HepG2 (cell line): ENCODE results near the gene NBPF1. TPM values are rescaled to one million over a fixed set of nuclear protein-coding genes. Genes with fewer than 3 reads are reported as not detected.
"Not testable (repeated sequence)": the region's sequence is repeated elsewhere in the genome, so short reads cannot be mapped to it uniquely, and the experiment has no call there.

Experiments used
- ATAC-seq: fragments of 200-7000 bp; cut with Tn5 transposase; 3 replicates; pipeline ENCODE4 v1.9.1; 2020; ENCODE audit warnings: mild to moderate bottlenecking, moderate library complexity
- BruUV-seq: library from RNA; stranded (reverse); fragments of 400-500 nt; replicated peaks from 2 replicates; lab custom pipeline; 2021; lab: Mats Ljungman, UMichigan
- CTCF ChIA-PET: fragments of 300-600 bp; formaldehyde crosslinking; extraction: SDS; loops from one replicate; lab custom pipeline; 2021; ENCODE audit warnings: low total read pairs, inconsistent platforms, low intra/inter-chr PET ratio; lab: Yijun Ruan, JAX
- POLR2A ChIA-PET: fragments of 350-600 bp; sonication (Branson Sonifier 250); formaldehyde crosslinking; loops from one replicate; lab custom pipeline; 2020; ENCODE audit warnings: antibody characterized with exemption, inconsistent platforms; lab: Yijun Ruan, JAX
- DNase-seq: peaks from one replicate; pipeline ENCODE4 v3.0.0-alpha.2; 2015; ENCODE audit warnings: low spot score
- FAIRE-seq: peaks from 3 replicates; lab custom pipeline; 2011; peaks lifted over from hg19 to GRCh38; lab: Jason Lieb, UNC
- H2AFZ ChIP-seq: one replicate; pipeline ENCODE4 v1.6.1; 2011; ENCODE audit warnings: low read length, inconsistent platforms
- H3K27ac ChIP-seq: fragments of 300-600 bp; 3 replicates; pipeline ENCODE4 v1.8.0; 2011; ENCODE audit warnings: mixed run types, mild to moderate bottlenecking, mixed read lengths, low read length, inconsistent platforms; ENCODE audit not compliant: insufficient read depth; ENCODE audit errors: extremely low read length
- H3K27me3 ChIP-seq, 2 experiments: fragments of 200-600 bp in 1 of 2; 2 replicates in 1 of 2; 3 replicates in 1 of 2; pipeline versions ENCODE4 v1.6.0 to v1.8.0; 2011; ENCODE audit warnings: low read length in 2 of 2, mild to moderate bottlenecking in 2 of 2, moderate library complexity in 2 of 2, inconsistent platforms in 1 of 2; ENCODE audit not compliant: insufficient read depth in 2 of 2, control insufficient read depth in 1 of 2
- H3K36me3 ChIP-seq, 2 experiments: fragments of 200-600 bp in 1 of 2; replicated peaks in 1 of 2; 2 replicates in 1 of 2; 3 replicates in 1 of 2; pipeline versions ENCODE4 v1.5.1 to v1.8.0; 2011; ENCODE audit warnings: low read length in 2 of 2, inconsistent platforms in 1 of 2; ENCODE audit not compliant: insufficient read depth in 2 of 2, control insufficient read depth in 1 of 2
- H3K4me1 ChIP-seq: 2 replicates; pipeline ENCODE4 v1.5.1; 2012; ENCODE audit warnings: low read length, inconsistent platforms; ENCODE audit not compliant: insufficient read depth
- H3K4me2 ChIP-seq: 2 replicates; pipeline ENCODE4 v1.6.0; 2011; ENCODE audit warnings: low read depth, low read length, inconsistent platforms
- H3K4me3 ChIP-seq, 3 experiments: fragments of 200-600 bp in 1 of 3; sonication (generic), shearing (Covaris generic) in 1 of 3; replicated peaks in 1 of 3; 2 replicates each; pipeline ENCODE4 v1.5.1; 2011 to 2016; ENCODE audit warnings: low read length in 3 of 3, inconsistent platforms in 2 of 3, low read depth in 2 of 3, mild to moderate bottlenecking in 2 of 3, control low read depth in 1 of 3, mixed read lengths in 1 of 3; ENCODE audit not compliant: insufficient read depth in 1 of 3
- H3K79me2 ChIP-seq: one replicate; pipeline ENCODE4 v1.6.1; 2011; ENCODE audit warnings: low read length, inconsistent platforms; ENCODE audit not compliant: insufficient read depth
- H3K9ac ChIP-seq: 2 replicates; pipeline ENCODE4 v1.6.0; 2011; ENCODE audit warnings: mild to moderate bottlenecking, low read depth, low read length, inconsistent platforms; ENCODE audit not compliant: insufficient read depth
- H3K9me3 ChIP-seq: 2 replicates; pipeline ENCODE4 v1.5.1; 2012; ENCODE audit warnings: mild to moderate bottlenecking, low read length
- H4K20me1 ChIP-seq: 2 replicates; pipeline ENCODE4 v1.6.0; 2011; ENCODE audit warnings: inconsistent platforms, mild to moderate bottlenecking, low read length, moderate library complexity; ENCODE audit not compliant: insufficient read depth
- ATF7-NPFF ChIP-seq: sonication (generic); formaldehyde crosslinking; IDR thresholded peaks from 2 replicates; pipeline ENCODE4 v1.8.1; 2023; ENCODE audit warnings: mild to moderate bottlenecking, low read depth, missing genetic modification reagents, moderate library complexity
- FOXP1 ChIP-seq, 2 experiments: fragments of 450-650 bp in 1 of 2; IDR thresholded peaks; 2 replicates each; pipeline ENCODE4 v1.6.1; 2017 to 2018; ENCODE audit warnings: antibody characterized with exemption in 1 of 2
- MXD3 ChIP-seq: IDR thresholded peaks from 2 replicates; pipeline ENCODE4 v1.6.1; 2016; ENCODE audit warnings: mild to moderate bottlenecking, missing biosample characterization, missing genetic modification reagents
- RBFOX2 ChIP-seq: fragments of 200-400 bp; formaldehyde crosslinking; IDR thresholded peaks from 2 replicates; pipeline ENCODE4 v1.6.1; 2017; ENCODE audit warnings: low read depth, mild to moderate bottlenecking, low read length
- RBM22 ChIP-seq: fragments of 200-400 bp; formaldehyde crosslinking; optimal IDR thresholded peaks from 2 replicates; pipeline ENCODE3; 2017; ENCODE audit warnings: mild to moderate bottlenecking, low read length, moderate library complexity
- ZNF160 ChIP-seq: sonication (generic); formaldehyde crosslinking; IDR thresholded peaks from 2 replicates; pipeline ENCODE4 v1.8.0; 2022; ENCODE audit warnings: mild to moderate bottlenecking, inconsistent platforms, missing genetic modification reagents
- ZNF230 ChIP-seq: sonication (generic); formaldehyde crosslinking; IDR thresholded peaks from 2 replicates; pipeline ENCODE4 v1.4.0; 2020; ENCODE audit warnings: mild to moderate bottlenecking, missing genetic modification reagents
- ZNF343 ChIP-seq: sonication (generic); formaldehyde crosslinking; IDR thresholded peaks from 2 replicates; pipeline ENCODE4 v1.4.0; 2020; ENCODE audit warnings: mild to moderate bottlenecking, missing genetic modification reagents
- ZNF383 ChIP-seq: sonication (generic); formaldehyde crosslinking; IDR thresholded peaks from 2 replicates; pipeline ENCODE4 v1.4.0; 2020; ENCODE audit warnings: missing genetic modification reagents, mild to moderate bottlenecking, borderline replicate concordance
- ZNF510 ChIP-seq: sonication (generic); formaldehyde crosslinking; IDR thresholded peaks from 2 replicates; pipeline ENCODE4 v1.4.0; 2020; ENCODE audit warnings: low read depth, mild to moderate bottlenecking, missing genetic modification reagents
- ZNF543 ChIP-seq: sonication (generic); formaldehyde crosslinking; IDR thresholded peaks from 2 replicates; pipeline ENCODE4 v1.4.0; 2020; ENCODE audit warnings: mild to moderate bottlenecking, missing genetic modification reagents
- ZNF674 ChIP-seq: sonication (generic); formaldehyde crosslinking; IDR thresholded peaks from 2 replicates; pipeline ENCODE4 v1.5.0; 2020; ENCODE audit warnings: low read depth, mild to moderate bottlenecking, missing genetic modification reagents
- ZNF883 ChIP-seq: sonication (generic); formaldehyde crosslinking; IDR thresholded peaks from 2 replicates; pipeline ENCODE4 v1.5.1; 2020; ENCODE audit warnings: mild to moderate bottlenecking, missing genetic modification reagents; ENCODE audit errors: not compliant biosample characterization
- ZZZ3 ChIP-seq: sonication (generic); formaldehyde crosslinking; IDR thresholded peaks from 2 replicates; pipeline ENCODE4 v1.4.0; 2020; ENCODE audit warnings: missing genetic modification reagents, mild to moderate bottlenecking, borderline replicate concordance
- WGBS: methylation state at CpG from one replicate; pipeline ENCODE4 v1.1.6; 2017; ENCODE audit warnings: low lambda C conversion rate; 5-methylcytosine and 5-hydroxymethylcytosine counted together
- in situ Hi-C: cut with HindIII; loops from 2 replicates; pipeline ENCODE4 v1.10.0; 2017; ENCODE audit warnings: low pct_unique_long_range_greater_than_20kb; ENCODE audit not compliant: extremely low pct_ligation_motif_present
- intact Hi-C: fragments of 100-400 bp; cut with micrococcal nuclease; formaldehyde crosslinking; loops from one replicate; pipeline ENCODE4 v1.10.0; 2022; ENCODE audit not compliant: unreplicated experiment
- polyA plus RNA-seq, 8 experiments: library from polyadenylated mRNA; depleted of rRNA in 3 of 8; stranded (reverse) in 7 of 8; unstranded in 1 of 8; fragments of >200 nt; fragmentation: Illumina TruSeq in 4 of 8; extraction: Trizol in 4 of 8; gene quantifications; 2 replicates each; pipeline versions ENCODE4 v1.2.1 to v1.2.3, GENCODE V29; 2011 to 2016; ENCODE audit warnings: low read depth in 4 of 8, missing spikeins in 1 of 8, mixed read lengths in 1 of 8; ENCODE audit not compliant: insufficient read depth in 1 of 8
- total RNA-seq, 5 experiments: library from RNA; depleted of rRNA; stranded (reverse); fragments of >200 nt; fragmentation: Illumina TruSeq; extraction: Trizol; gene quantifications; 2 replicates each; pipeline ENCODE4 v1.2.3, GENCODE V29; 2016; ENCODE audit warnings: low read depth in 1 of 5

The NBPF1 gene
- total and polyA plus RNA-seq, 2 of the 13 experiments (the other 11 are each of a cell fraction or from before 2014, with no cell fraction given) = 30.3 to 35.6 TPM

GRCh38 chr1:16633540-16634282 lies 20.3 kb upstream of the NBPF1 start:
- H3K4me1 ChIP-seq, ATAC-seq, DNase-seq, intact Hi-C loops, H3K9ac ChIP-seq, in situ Hi-C loops, BruUV-seq, H3K9me3 ChIP-seq, H3K4me2 ChIP-seq, H3K27me3 ChIP-seq, H2AFZ ChIP-seq, H3K27ac ChIP-seq, H3K4me3 ChIP-seq, FAIRE-seq, CTCF ChIA-PET: not testable (repeated sequence)
- peaks cover 36% of the 10 kb centered on the region for H3K79me2 ChIP-seq
- peaks cover 46 to 88% of the 10 kb centered on the region in 2 experiments for H3K36me3 ChIP-seq
- POLR2A ChIA-PET = interaction anchor here (1.4 kb wide), 1 partner anchor 13 kb away, joined by 4 read pairs; no protein-coding TSS in a partner anchor
- TF ChIP-seq MXD3 (CRISPR knock-in tag) (0 out of 2 replicates have a peak, but pooled peaks have one; percentile 28), RBM22 (peak; percentile 37), RBFOX2 (0 out of 2 replicates have a peak, but pooled peaks have one; percentile 19)
- WGBS = 97% methylated on average over 6 of the region's 6 CpGs
- peaks cover 12% of the 10 kb centered on the region; the same call in 1 of the 2 replicates for H4K20me1 ChIP-seq

- H3K4me3 ChIP-seq; H3K4me2 ChIP-seq; H3K4me1 ChIP-seq; H4K20me1 ChIP-seq; in situ Hi-C loops; H2AFZ ChIP-seq; CTCF ChIA-PET; H3K27me3 ChIP-seq; H3K9ac ChIP-seq; BruUV-seq; intact Hi-C loops; H3K9me3 ChIP-seq; DNase-seq; H3K27ac ChIP-seq; FAIRE-seq; TF ChIP-seq FOXP1 (CRISPR knock-in tag; IDR thresholded peaks at IDR 0.05): not testable (repeated sequence)
- Histone ChIP-seq H3K79me2 (peaks cover 24% of the 10 kb centered on the region), H3K36me3 (peaks cover 51 to 88% of the 10 kb centered on the region in 2 experiments)
- ATAC-seq = peak; percentile 2; the same call in 1 of the 3 replicates
- WGBS = 97% methylated on average over 14 of the region's 14 CpGs
- POLR2A ChIA-PET = interaction anchor here (1.0 to 1.4 kb wide), 2 partner anchors 11 to 20 kb away, joined by 4 to 5 read pairs; no protein-coding TSS in a partner anchor
- 0 out of 2 replicates have a peak, but pooled peaks have one; percentile 54 for TF ChIP-seq ZNF343 (CRISPR knock-in tag)
- TF ChIP-seq FOXP1 (IDR thresholded peaks at IDR 0.05) = 0 out of 2 replicates have a peak, but pooled peaks have one; percentile 5
- 0 out of 2 replicates have a peak, but pooled peaks have one; percentile 17 for TF ChIP-seq ZNF160
- peak; percentile 55; the same call in 1 of the 2 replicates for TF ChIP-seq ZNF543 (CRISPR knock-in tag)
- 0 out of 2 replicates have a peak, but pooled peaks have one; percentile 66 for TF ChIP-seq ZNF383 (CRISPR knock-in tag)
- peak; percentile 66; the same call in 1 of the 2 replicates for TF ChIP-seq ZZZ3 (CRISPR knock-in tag)
- TF ChIP-seq ATF7-NPFF (CRISPR knock-in tag) = 0 out of 2 replicates have a peak, but pooled peaks have one; percentile 2
- TF ChIP-seq ZNF674 (CRISPR knock-in tag) = 0 out of 2 replicates have a peak, but pooled peaks have one; percentile 51
- peak; percentile 5 for TF ChIP-seq ZNF883 (CRISPR knock-in tag)
- TF ChIP-seq ZNF230 (CRISPR knock-in tag) = 0 out of 2 replicates have a peak, but pooled peaks have one; percentile 52
- peak; percentile 40; the same call in 1 of the 2 replicates for TF ChIP-seq ZNF510
These were observed 18.9 kb upstream of the NBPF1 start for GRCh38 chr1:16632044-16632850.
